DND-41 (cell line): ENCODE results near the gene TMEM138.

Experiments used
- EZH2 ChIP-seq: IDR thresholded peaks from 3 replicates; pipeline ENCODE4 v1.6.1; 2012; ENCODE audit warnings: borderline replicate concordance, low read depth, mild to moderate bottlenecking, moderate library complexity, low read length, inconsistent platforms; ENCODE audit not compliant: severe bottlenecking
- TF ChIP-seq, protein P1 (sequence below): IDR thresholded peaks from 2 replicates; pipeline ENCODE4 v1.5.1; 2012; ENCODE audit warnings: borderline replicate concordance, low read length, moderate library complexity, mild to moderate bottlenecking; ENCODE audit not compliant: poor library complexity, severe bottlenecking; ENCODE audit errors: extremely low read depth

DNA sequence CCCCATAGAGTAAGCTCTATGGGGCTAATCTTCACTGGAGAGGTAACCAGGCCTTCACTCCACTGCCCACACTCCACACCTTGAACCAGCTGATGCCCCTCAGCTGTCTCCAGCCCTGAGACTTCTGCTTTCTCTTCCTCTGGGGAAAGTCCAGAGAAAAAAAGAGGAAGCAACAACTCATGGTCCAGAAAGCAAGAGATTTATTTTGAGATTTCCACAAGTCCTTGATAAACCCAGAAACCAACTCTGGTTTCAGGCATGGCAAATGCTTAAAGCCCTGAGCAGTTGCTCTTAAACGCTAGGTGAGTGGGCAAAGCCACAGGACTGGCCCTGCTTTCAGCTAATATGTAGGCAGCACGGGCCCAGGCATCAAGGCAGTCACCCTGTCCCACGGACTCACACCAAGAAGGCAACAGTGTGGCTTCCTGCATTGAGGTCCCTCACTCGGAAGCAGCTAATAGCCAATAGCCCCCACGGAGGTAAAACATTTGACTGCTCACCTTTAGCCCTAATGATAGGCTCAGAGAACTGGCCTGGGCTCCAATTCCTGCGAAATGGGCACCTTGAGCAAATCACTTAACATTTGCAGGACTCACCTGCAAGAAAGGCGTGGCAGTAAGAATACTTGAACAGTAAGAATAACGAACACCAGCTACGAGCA is 4.8 kb upstream of the TMEM138 start:
- TF ChIP-seq, protein P1, sequence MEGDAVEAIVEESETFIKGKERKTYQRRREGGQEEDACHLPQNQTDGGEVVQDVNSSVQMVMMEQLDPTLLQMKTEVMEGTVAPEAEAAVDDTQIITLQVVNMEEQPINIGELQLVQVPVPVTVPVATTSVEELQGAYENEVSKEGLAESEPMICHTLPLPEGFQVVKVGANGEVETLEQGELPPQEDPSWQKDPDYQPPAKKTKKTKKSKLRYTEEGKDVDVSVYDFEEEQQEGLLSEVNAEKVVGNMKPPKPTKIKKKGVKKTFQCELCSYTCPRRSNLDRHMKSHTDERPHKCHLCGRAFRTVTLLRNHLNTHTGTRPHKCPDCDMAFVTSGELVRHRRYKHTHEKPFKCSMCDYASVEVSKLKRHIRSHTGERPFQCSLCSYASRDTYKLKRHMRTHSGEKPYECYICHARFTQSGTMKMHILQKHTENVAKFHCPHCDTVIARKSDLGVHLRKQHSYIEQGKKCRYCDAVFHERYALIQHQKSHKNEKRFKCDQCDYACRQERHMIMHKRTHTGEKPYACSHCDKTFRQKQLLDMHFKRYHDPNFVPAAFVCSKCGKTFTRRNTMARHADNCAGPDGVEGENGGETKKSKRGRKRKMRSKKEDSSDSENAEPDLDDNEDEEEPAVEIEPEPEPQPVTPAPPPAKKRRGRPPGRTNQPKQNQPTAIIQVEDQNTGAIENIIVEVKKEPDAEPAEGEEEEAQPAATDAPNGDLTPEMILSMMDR: no peak
- TF ChIP-seq EZH2: no peak
